A549 (cell line): ENCODE measurements around the gene RNF44. TPM values are rescaled to one million over a fixed set of nuclear protein-coding genes. Genes with fewer than 3 reads are reported as not detected.

Experiments used
- ATAC-seq, 2 experiments: fragments of 200-7000 bp in 1 of 2; fragments of >200 bp in 1 of 2; cut with Nextera tagmentation in 1 of 2; cut with Tn5 transposase in 1 of 2; 3 replicates each; pipeline versions ENCODE4 v1.8.0 to v1.9.1; 2018 to 2020; ENCODE audit warnings: mild to moderate bottlenecking in 1 of 2, moderate library complexity in 1 of 2
- CTCF ChIA-PET: fragments of 300-600 bp; sonication (Branson Sonifier 250); formaldehyde crosslinking; extraction: SDS; loops from one replicate; lab custom pipeline; 2021; ENCODE audit warnings: antibody characterized with exemption, inconsistent platforms; lab: Yijun Ruan, JAX
- POLR2A ChIA-PET: fragments of 350-600 bp; formaldehyde crosslinking; extraction: SDS; loops from one replicate; lab custom pipeline; 2021; ENCODE audit warnings: antibody characterized with exemption, inconsistent platforms; lab: Yijun Ruan, JAX
- DNase-seq, 2 experiments: peaks; one replicate each; pipeline versions ENCODE4 v3.0.0 to v3.0.0-alpha.2; 2011 to 2016; ENCODE audit warnings: low read depth in 1 of 2, low spot score in 1 of 2
- FAIRE-seq: peaks from 2 replicates; lab custom pipeline; 2011; peaks lifted over from hg19 to GRCh38; lab: Jason Lieb, UNC
- H3K27ac ChIP-seq, 2 experiments: fragments of >200 bp; sonication (Bioruptor Twin); formaldehyde crosslinking; 3 replicates each; pipeline ENCODE4 v1.5.1; 2016 to 2017
- H3K4me1 ChIP-seq: fragments of >200 bp; sonication (Bioruptor Twin); formaldehyde crosslinking; 3 replicates; pipeline ENCODE4 v1.6.1; 2016
- H3K4me2 ChIP-seq: fragments of >200 bp; sonication (Bioruptor Twin); formaldehyde crosslinking; 3 replicates; pipeline ENCODE4 v1.6.1; 2016
- H3K4me3 ChIP-seq: fragments of >200 bp; sonication (Bioruptor Twin); formaldehyde crosslinking; 3 replicates; pipeline ENCODE4 v1.5.1; 2016
- H3K9me3 ChIP-seq: fragments of >200 bp; sonication (Bioruptor Twin); formaldehyde crosslinking; 3 replicates; pipeline ENCODE4 v1.6.1; 2016
- FOSL2 ChIP-seq, 2 experiments: fragments of 450-650 bp in 1 of 2; fragments of >200 bp in 1 of 2; sonication (Bioruptor Twin) in 1 of 2; formaldehyde crosslinking; IDR thresholded peaks; 2 replicates each; pipeline versions ENCODE4 v1.5.0 to v1.6.1; 2016 to 2020; ENCODE audit warnings: mild to moderate bottlenecking in 1 of 2, moderate library complexity in 1 of 2
- MAFK ChIP-seq: fragments of 450-650 bp; IDR thresholded peaks from 2 replicates; pipeline ENCODE4 v1.6.1; 2014; ENCODE audit not compliant: partially characterized antibody
- MAX ChIP-seq: IDR thresholded peaks from 2 replicates; pipeline ENCODE4 v1.6.1; 2012
- NFE2L2 ChIP-seq: fragments of 150-350 bp; conservative IDR thresholded peaks from 2 replicates; pipeline ENCODE4 v1.6.1; 2014; ENCODE audit warnings: low read length
- POLR2A ChIP-seq: IDR thresholded peaks from 2 replicates; pipeline ENCODE4 v1.6.1; 2012; ENCODE audit warnings: mild to moderate bottlenecking, low read length
- POLR2AphosphoS2 ChIP-seq: conservative IDR thresholded peaks from 2 replicates; pipeline ENCODE4 v1.6.1; 2012; ENCODE audit warnings: low read length, improper control_type of control experiment, inconsistent platforms
- WGBS: methylation state at CpG from one replicate; pipeline ENCODE4 v1.1.6; 2017; ENCODE audit errors: missing lambda C conversion rate; 5-methylcytosine and 5-hydroxymethylcytosine counted together
- polyA plus RNA-seq, 4 experiments: library from polyadenylated mRNA; depleted of rRNA in 3 of 4; stranded (reverse); fragments of >200 nt; fragmentation: RNase III in 1 of 4; extraction: RNeasy Plus Mini Kit Qiagen cat#74134 plus additional on column Dnase treatment in 1 of 4; gene quantifications; 2 replicates in 3 of 4; 3 replicates in 1 of 4; pipeline ENCODE4 v1.2.3, GENCODE V29; 2011 to 2017
- small RNA-seq, 6 experiments: library from RNA; depleted of rRNA; stranded (forward); fragments of <200 nt; gene quantifications; one replicate each; pipeline ENCODE3, GENCODE V24; 2012
- TF ChIP-seq, protein P1 (sequence below): fragments of 450-650 bp; IDR thresholded peaks from 2 replicates; pipeline ENCODE4 v1.6.1; 2014; ENCODE audit warnings: antibody characterized with exemption

RNF44 gene
- polyA plus RNA-seq, 2 of the 4 experiments (the other 2 are of a cell fraction): 9.2 to 32.7 TPM

DNA sequence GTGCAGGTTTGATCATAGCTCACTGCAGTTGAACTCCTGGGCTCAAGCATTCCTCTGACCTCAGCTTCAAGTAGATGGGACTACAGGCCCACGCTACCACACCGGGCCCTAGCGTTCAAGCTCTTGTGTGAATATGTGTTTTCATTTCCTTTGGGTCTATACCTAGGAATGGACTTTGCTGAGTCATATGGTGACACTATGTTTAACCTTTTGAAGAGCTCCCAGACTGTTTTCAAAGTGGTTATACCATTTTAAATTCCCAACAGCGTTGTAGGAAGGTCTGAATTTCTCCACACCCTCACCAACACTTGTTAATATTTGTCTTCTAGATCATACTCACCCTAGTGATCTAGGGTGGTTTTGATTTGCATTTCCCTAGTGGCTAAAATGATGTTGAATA is 55.5 kb downstream of the RNF44 start:
- FAIRE-seq: no peak
- TF ChIP-seq MAFK: peak; percentile 86
- no peak for TF ChIP-seq POLR2AphosphoS2
- TF ChIP-seq, protein P1, sequence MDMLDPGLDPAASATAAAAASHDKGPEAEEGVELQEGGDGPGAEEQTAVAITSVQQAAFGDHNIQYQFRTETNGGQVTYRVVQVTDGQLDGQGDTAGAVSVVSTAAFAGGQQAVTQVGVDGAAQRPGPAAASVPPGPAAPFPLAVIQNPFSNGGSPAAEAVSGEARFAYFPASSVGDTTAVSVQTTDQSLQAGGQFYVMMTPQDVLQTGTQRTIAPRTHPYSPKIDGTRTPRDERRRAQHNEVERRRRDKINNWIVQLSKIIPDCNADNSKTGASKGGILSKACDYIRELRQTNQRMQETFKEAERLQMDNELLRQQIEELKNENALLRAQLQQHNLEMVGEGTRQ: no peak
- TF ChIP-seq POLR2A: no peak
- 0 out of 2 replicates have a peak, but pooled peaks have one; percentile 49 for TF ChIP-seq NFE2L2
- no peak for TF ChIP-seq FOSL2 (IDR thresholded peaks at IDR 0.05)
- TF ChIP-seq FOSL2 (CRISPR knock-in tag; IDR thresholded peaks at IDR 0.05): peak; percentile 15; the same call in 1 of the 2 replicates
- peak; percentile 23; the same call in 1 of the 2 replicates for TF ChIP-seq MAX
- TF ChIP-seq, all 56 proteins: peak for 4
- DNase-seq: peak in 1 of 2 experiments; percentile 79
- peak overlapping the region; percentile 28 to 57; a peak in 5 of 6 replicates for H3K27ac ChIP-seq
- peak overlapping the region; percentile 22; the same call in 2 of the 3 replicates for H3K4me2 ChIP-seq
- peaks cover 12% of the 10 kb centered on the region for H3K4me1 ChIP-seq
- peak; percentile 64 to 85; a peak in 4 of 6 replicates for ATAC-seq
- H3K4me3 ChIP-seq: no peak overlapping the region
- no peaks in the 10 kb centered on the region for H3K9me3 ChIP-seq
- 60% methylated on average over 4 of the region's 4 CpGs for WGBS
- CTCF ChIA-PET: interaction anchor here (1.0 to 2.1 kb wide), 6 partner anchors 9 to 97 kb away, joined by 3 to 9 read pairs (median 4); partner anchors contain the start of gene FAF2
- POLR2A ChIA-PET: interaction anchor here (1.0 kb wide), 1 partner anchor 34 kb away, joined by 4 read pairs; the partner anchor contains the start of gene FAF2

Small RNA genes lying within 50 kb of the gene (small RNA-seq; reads per million reads assigned to genes)
- gene RF00019: 0 reads per million in 6 experiments
- gene RN7SL684P: 0 reads per million in 6 experiments

Other genes with a start within 250 kb of the RNF44 start
- gene KIAA1191, start 175.6 kb downstream of the RNF44 start, polyA plus RNA-seq (2011; rRNA removed): 89.3 and 103 TPM in 2 replicates
- 71.7 to 83.6 TPM (median 81.2 TPM) in 3 replicates for gene KIAA1191, start 175.6 kb downstream of the RNF44 start, polyA plus RNA-seq (2017; fragmentation: RNase III; extraction: RNeasy Plus Mini Kit Qiagen cat#74134 plus additional on column Dnase treatment)
- gene ARL10, start 171.9 kb downstream of the RNF44 start, polyA plus RNA-seq (2011; rRNA removed): 0.12 and 0.21 TPM in 2 replicates
- 0.15 to 0.51 TPM (median 0.38 TPM) in 3 replicates for gene ARL10, start 171.9 kb downstream of the RNF44 start, polyA plus RNA-seq (2017; fragmentation: RNase III; extraction: RNeasy Plus Mini Kit Qiagen cat#74134 plus additional on column Dnase treatment)
- gene NOP16, start 148.8 kb downstream of the RNF44 start, polyA plus RNA-seq (2011; rRNA removed): 77.5 and 90.7 TPM in 2 replicates
- gene NOP16, start 148.8 kb downstream of the RNF44 start, polyA plus RNA-seq (2017; fragmentation: RNase III; extraction: RNeasy Plus Mini Kit Qiagen cat#74134 plus additional on column Dnase treatment): 106 to 139 TPM (median 127 TPM) in 3 replicates
- gene HIGD2A, start 148.7 kb downstream of the RNF44 start, polyA plus RNA-seq (2011; rRNA removed): 102 and 114 TPM in 2 replicates
- gene HIGD2A, start 148.7 kb downstream of the RNF44 start, polyA plus RNA-seq (2017; fragmentation: RNase III; extraction: RNeasy Plus Mini Kit Qiagen cat#74134 plus additional on column Dnase treatment): 194 to 205 TPM (median 197 TPM) in 3 replicates
- 30.9 and 47.4 TPM in 2 replicates for gene CLTB, start 120.9 kb downstream of the RNF44 start, polyA plus RNA-seq (2011; rRNA removed)
- gene CLTB, start 120.9 kb downstream of the RNF44 start, polyA plus RNA-seq (2017; fragmentation: RNase III; extraction: RNeasy Plus Mini Kit Qiagen cat#74134 plus additional on column Dnase treatment): 42.2 to 49.8 TPM (median 44.1 TPM) in 3 replicates
- gene FAF2, start 89.0 kb downstream of the RNF44 start, polyA plus RNA-seq (2011; rRNA removed): 90.3 and 90.6 TPM in 2 replicates
- 42.4 to 43.6 TPM (median 42.5 TPM) in 3 replicates for gene FAF2, start 89.0 kb downstream of the RNF44 start, polyA plus RNA-seq (2017; fragmentation: RNase III; extraction: RNeasy Plus Mini Kit Qiagen cat#74134 plus additional on column Dnase treatment)
- 0.08 and 0.09 TPM in 2 replicates for gene CDHR2, start 11.9 kb upstream of the RNF44 start, polyA plus RNA-seq (2011; rRNA removed)
- gene CDHR2, start 11.9 kb upstream of the RNF44 start, polyA plus RNA-seq (2017; fragmentation: RNase III; extraction: RNeasy Plus Mini Kit Qiagen cat#74134 plus additional on column Dnase treatment): not detected in 3 replicates
- gene GPRIN1, start 72.8 kb upstream of the RNF44 start, polyA plus RNA-seq (2011; rRNA removed): 3.1 and 4.2 TPM in 2 replicates
- 6.1 to 6.7 TPM (median 6.4 TPM) in 3 replicates for gene GPRIN1, start 72.8 kb upstream of the RNF44 start, polyA plus RNA-seq (2017; fragmentation: RNase III; extraction: RNeasy Plus Mini Kit Qiagen cat#74134 plus additional on column Dnase treatment)
- gene SNCB, start 93.1 kb upstream of the RNF44 start, polyA plus RNA-seq (2011; rRNA removed): 0.26 and 0.37 TPM in 2 replicates
- 0.65 to 1.2 TPM (median 0.74 TPM) in 3 replicates for gene SNCB, start 93.1 kb upstream of the RNF44 start, polyA plus RNA-seq (2017; fragmentation: RNase III; extraction: RNeasy Plus Mini Kit Qiagen cat#74134 plus additional on column Dnase treatment)
- gene EIF4E1B, start 93.3 kb upstream of the RNF44 start, polyA plus RNA-seq (2011; rRNA removed): not detected in 2 replicates
- gene EIF4E1B, start 93.3 kb upstream of the RNF44 start, polyA plus RNA-seq (2017; fragmentation: RNase III; extraction: RNeasy Plus Mini Kit Qiagen cat#74134 plus additional on column Dnase treatment): not detected in 3 replicates
- gene TSPAN17, start 110.1 kb upstream of the RNF44 start, polyA plus RNA-seq (2011; rRNA removed): 33.7 and 35.6 TPM in 2 replicates
- gene TSPAN17, start 110.1 kb upstream of the RNF44 start, polyA plus RNA-seq (2017; fragmentation: RNase III; extraction: RNeasy Plus Mini Kit Qiagen cat#74134 plus additional on column Dnase treatment): 45.7 to 49.4 TPM (median 47.4 TPM) in 3 replicates